AML-193 (cell line): Measurements from ENCODE around the gene ATF7IP.

Source experiments
- DNase-seq, 2 experiments: peaks; one replicate each; lab custom pipeline; 2025; lab: John Stamatoyannopoulos, UW

Gene ATF7IP

GRCh38 chr12:14418451-14418890 lies 53.0 kb downstream of the ATF7IP start:
- DNase-seq: peak; percentile 10 to 28

GRCh38 chr12:14422516-14423230 lies 57.2 kb downstream of the ATF7IP start:
- DNase-seq: no peak

- no peak for DNase-seq
These were observed 59.1 kb downstream of the ATF7IP start for GRCh38 chr12:14424545-14424944.

GRCh38 chr12:14426792-14427191 lies 61.3 kb downstream of the ATF7IP start:
- no peak for DNase-seq

- DNase-seq: no peak
These were observed 62.4 kb downstream of the ATF7IP start for GRCh38 chr12:14427929-14428328.

GRCh38 chr12:14430394-14430986 lies 65.0 kb downstream of the ATF7IP start:
- no peak for DNase-seq

GRCh38 chr12:14431975-14432374 lies 66.5 kb downstream of the ATF7IP start:
- DNase-seq: no peak

- DNase-seq: no peak
These were observed 70.1 kb downstream of the ATF7IP start for GRCh38 chr12:14435627-14436026.

- peak; percentile 29 to 38 for DNase-seq
These were observed 76.9 kb downstream of the ATF7IP start for GRCh38 chr12:14442221-14442881.

GRCh38 chr12:14443531-14443930 lies 78.0 kb downstream of the ATF7IP start:
- DNase-seq: peak; percentile 41

GRCh38 chr12:14450479-14450878 lies 85.0 kb downstream of the ATF7IP start:
- no peak for DNase-seq

GRCh38 chr12:14452336-14452735 lies 86.9 kb downstream of the ATF7IP start:
- no peak for DNase-seq

GRCh38 chr12:14452865-14453264 lies 87.4 kb downstream of the ATF7IP start:
- DNase-seq: no peak

- DNase-seq: peak; percentile 33 to 61
These were observed 88.8 kb downstream of the ATF7IP start for GRCh38 chr12:14454098-14454907.

- DNase-seq: no peak
These were observed 94.8 kb downstream of the ATF7IP start for GRCh38 chr12:14460212-14460841.

GRCh38 chr12:14471497-14471896 lies 106.0 kb downstream of the ATF7IP start:
- DNase-seq: no peak

- DNase-seq: no peak
These were observed 108.3 kb downstream of the ATF7IP start for GRCh38 chr12:14473707-14474287.

- no peak for DNase-seq
These were observed 113.5 kb downstream of the ATF7IP start for GRCh38 chr12:14479004-14479403.

GRCh38 chr12:14481201-14481600 lies 115.7 kb downstream of the ATF7IP start:
- no peak for DNase-seq

- DNase-seq: no peak
These were observed 116.9 kb downstream of the ATF7IP start for GRCh38 chr12:14482361-14482760.

GRCh38 chr12:14482886-14483285 lies 117.4 kb downstream of the ATF7IP start:
- DNase-seq: no peak
